ENCODE measurements around the gene ACTBL2.

The ACTBL2 gene

DNA sequence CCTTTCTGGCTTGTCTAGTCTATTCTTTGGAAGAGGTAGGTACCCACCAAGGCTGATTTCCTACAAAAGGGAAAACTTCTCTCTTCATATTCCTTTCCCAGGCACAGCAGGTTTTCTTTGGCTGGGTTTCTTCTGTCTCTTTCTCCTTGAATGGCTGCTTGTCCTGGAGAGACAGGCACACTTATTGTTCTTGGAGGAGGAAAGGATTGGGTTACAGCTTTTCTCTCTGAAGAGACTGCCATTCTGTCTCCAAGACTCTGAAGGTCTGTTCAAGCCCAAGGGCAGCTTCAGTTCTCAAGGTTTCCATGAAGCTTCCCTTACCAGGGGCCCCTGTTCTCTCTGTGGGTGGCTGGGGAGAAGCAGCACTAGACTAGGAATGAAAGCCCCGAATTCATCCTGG, 33.9 kb downstream of the ACTBL2 start:
- TF ChIP-seq CTCF (IDR thresholded peaks at IDR 0.05; ENCODE audit: borderline replicate concordance, control extremely low read depth, extremely low read depth, insufficient read depth, missing control alignments): no peak
- no peak for DNase-seq (ENCODE audit: low spot score)
- in situ Hi-C loops (cut with MboI; ENCODE audit: low sequenced_read_pairs, unreplicated experiment): no loop called here

- no peak for TF ChIP-seq CTCF (IDR thresholded peaks at IDR 0.05; ENCODE audit: borderline replicate concordance, control extremely low read depth, extremely low read depth, insufficient read depth, missing control alignments)
- DNase-seq (ENCODE audit: low spot score): no peak
- in situ Hi-C loops (cut with MboI; ENCODE audit: low sequenced_read_pairs, unreplicated experiment): no loop called here
Measured at GRCh38 chr5:57448287-57448686, 34.3 kb downstream of the ACTBL2 start.

DNA sequence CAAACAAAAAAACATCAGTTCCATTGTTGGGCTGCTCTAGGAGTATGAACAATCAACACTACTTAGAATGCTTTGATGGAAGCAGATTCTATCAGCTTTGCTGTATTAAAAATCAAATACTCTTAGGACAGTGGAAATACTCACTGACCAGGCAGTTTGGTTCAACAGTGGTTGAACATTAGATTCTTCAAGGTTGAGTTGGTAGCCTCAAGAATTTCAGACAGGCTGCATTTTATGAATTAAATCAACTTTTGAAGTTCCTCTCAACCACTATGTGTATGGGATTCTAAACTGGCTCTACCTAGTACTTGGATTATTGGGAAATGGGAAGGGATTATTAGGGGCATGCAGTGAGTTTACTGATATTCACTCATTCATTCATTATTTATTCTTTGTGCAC, 35.0 kb downstream of the ACTBL2 start:
- no peak for DNase-seq (ENCODE audit: low spot score)
- no peak for TF ChIP-seq CTCF (IDR thresholded peaks at IDR 0.05; ENCODE audit: borderline replicate concordance, control extremely low read depth, extremely low read depth, insufficient read depth, missing control alignments)
- in situ Hi-C loops (cut with MboI; ENCODE audit: low sequenced_read_pairs, unreplicated experiment): no loop called here

DNA sequence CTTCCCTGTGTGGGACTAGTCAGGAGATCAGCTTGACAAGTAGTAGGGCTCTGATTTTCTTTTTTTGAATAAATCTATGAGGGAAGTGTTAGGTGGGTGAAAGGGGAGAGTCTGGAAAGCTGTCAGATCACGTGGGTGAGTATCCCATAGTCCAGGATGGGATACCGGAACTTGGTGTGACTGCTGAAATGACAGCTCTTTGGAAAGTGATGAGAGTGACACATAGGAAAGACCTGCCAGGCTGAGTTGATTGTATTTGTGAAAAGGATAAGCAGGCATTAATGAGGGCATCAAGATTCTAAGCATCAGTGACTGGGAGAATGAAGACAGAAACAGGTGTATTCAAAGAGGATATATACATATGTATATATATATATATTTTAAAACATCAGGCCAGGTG, 35.6 kb downstream of the ACTBL2 start:
- in situ Hi-C loops (cut with MboI; ENCODE audit: low sequenced_read_pairs, unreplicated experiment): no loop called here
- DNase-seq (ENCODE audit: low spot score): no peak
- TF ChIP-seq CTCF (IDR thresholded peaks at IDR 0.05; ENCODE audit: borderline replicate concordance, control extremely low read depth, extremely low read depth, insufficient read depth, missing control alignments): no peak

DNA sequence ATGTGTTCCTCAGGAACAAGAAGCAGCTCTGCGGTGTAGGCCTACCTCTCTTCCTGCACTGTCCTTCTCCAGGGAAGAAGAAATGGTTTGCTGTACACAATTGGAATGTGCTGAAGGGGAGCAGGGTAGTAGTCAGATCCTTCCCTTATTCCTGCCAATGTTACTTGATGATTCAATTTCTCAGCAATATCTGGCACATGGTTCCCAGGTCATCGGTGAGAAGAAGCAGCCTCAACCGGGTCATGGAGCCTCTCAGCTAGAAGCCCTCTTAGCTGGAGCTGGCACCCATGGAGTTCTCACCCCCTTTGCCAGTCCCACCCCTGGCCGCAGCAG, 36.9 kb downstream of the ACTBL2 start:
- TF ChIP-seq CTCF (IDR thresholded peaks at IDR 0.05; ENCODE audit: borderline replicate concordance, control extremely low read depth, extremely low read depth, insufficient read depth, missing control alignments): no peak
- in situ Hi-C loops (cut with MboI; ENCODE audit: low sequenced_read_pairs, unreplicated experiment): no loop called here

DNA sequence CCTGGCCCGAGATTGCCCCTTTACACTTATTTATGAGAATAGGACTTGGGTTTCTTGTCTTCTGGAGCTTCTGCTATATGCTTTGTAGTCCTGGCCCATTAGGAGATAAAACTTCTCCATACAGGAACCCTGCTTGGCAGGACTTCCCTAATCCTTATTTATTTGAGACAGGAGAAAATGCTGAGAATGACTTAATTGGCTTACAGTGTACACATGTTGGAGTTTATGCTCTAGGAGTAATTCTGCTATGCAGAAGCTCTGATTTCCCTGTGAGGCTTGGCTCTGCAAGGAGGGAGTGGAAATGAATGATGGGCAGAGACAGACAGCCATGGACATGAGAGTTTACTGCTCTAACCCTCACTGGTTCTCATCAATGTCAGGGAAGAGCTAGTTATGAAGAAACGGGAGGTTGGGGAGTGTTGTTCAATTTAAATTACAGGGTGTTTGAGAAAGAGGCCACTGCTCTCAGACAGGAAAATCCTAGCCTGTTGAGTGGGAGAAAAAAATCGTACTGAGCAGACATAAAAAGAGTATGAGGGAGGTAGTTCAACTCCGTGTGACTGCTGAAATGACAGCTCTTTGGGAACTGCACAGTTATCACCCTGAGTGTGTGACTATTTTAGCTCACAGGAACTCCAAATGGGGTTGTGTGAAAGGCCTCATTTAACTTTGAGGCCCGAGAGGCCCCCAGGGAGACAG, 37.5 kb downstream of the ACTBL2 start:
- in situ Hi-C loops (cut with MboI; ENCODE audit: low sequenced_read_pairs, unreplicated experiment): no loop called here
- no peak for TF ChIP-seq CTCF (IDR thresholded peaks at IDR 0.05; ENCODE audit: borderline replicate concordance, control extremely low read depth, extremely low read depth, insufficient read depth, missing control alignments)
- DNase-seq (ENCODE audit: low spot score): peak; percentile 28

More for the DNA sequence above, 36.9 kb downstream of the ACTBL2 start:
- DNase-seq (ENCODE audit: low spot score): no peak

All from GM13976 (cell line).